HTR-8/SVneo (cell line): ENCODE data around the gene ACOX3.
"Not testable (repeated sequence)": the region's sequence is repeated elsewhere in the genome, so short reads cannot be mapped to it uniquely, and the experiment has no call there.

Experiments used
- DNase-seq: peaks from one replicate; pipeline ENCODE4 v3.0.0; 2011; ENCODE audit warnings: low spot score, mixed read lengths; ENCODE audit not compliant: insufficient read length
- FAIRE-seq: peaks from 2 replicates; lab custom pipeline; 2011; peaks lifted over from hg19 to GRCh38; lab: Jason Lieb, UNC

Gene ACOX3

GRCh38 chr4:8392591-8393190, 47.8 kb downstream of the ACOX3 start:
- no peak for DNase-seq
- FAIRE-seq, result no peak

- DNase-seq, result no peak
- peak; percentile 42 for FAIRE-seq
These were observed 48.6 kb downstream of the ACOX3 start for GRCh38 chr4:8391972-8392371.

- FAIRE-seq (no peak), DNase-seq (no peak)
These were observed 49.5 kb downstream of the ACOX3 start for GRCh38 chr4:8391071-8391470.

GRCh38 chr4:8390577-8390976, 49.9 kb downstream of the ACOX3 start:
- no peak for FAIRE-seq
- no peak for DNase-seq

GRCh38 chr4:8388528-8388870, 52.0 kb downstream of the ACOX3 start:
- no peak for FAIRE-seq
- DNase-seq, result no peak

- FAIRE-seq, result no peak
These were observed 52.7 kb downstream of the ACOX3 start for GRCh38 chr4:8387615-8388527.

GRCh38 chr4:8387194-8387593, 53.3 kb downstream of the ACOX3 start:
- DNase-seq, result no peak
- FAIRE-seq, result no peak

More at GRCh38 chr4:8387615-8388527, 52.7 kb downstream of the ACOX3 start:
- no peak for DNase-seq

GRCh38 chr4:8386731-8387130, 53.8 kb downstream of the ACOX3 start:
- DNase-seq, result no peak
- no peak for FAIRE-seq

GRCh38 chr4:8386131-8386530, 54.4 kb downstream of the ACOX3 start:
- FAIRE-seq, DNase-seq: not testable (repeated sequence)

- DNase-seq (no peak), FAIRE-seq (no peak)
These were observed 54.9 kb downstream of the ACOX3 start for GRCh38 chr4:8385611-8386010.

- DNase-seq, result no peak
- FAIRE-seq, result peak; percentile 85
These were observed 55.4 kb downstream of the ACOX3 start for GRCh38 chr4:8385106-8385505.

GRCh38 chr4:8384397-8385060, 56.0 kb downstream of the ACOX3 start:
- no peak for FAIRE-seq
- no peak for DNase-seq

GRCh38 chr4:8383451-8384160, 56.9 kb downstream of the ACOX3 start:
- FAIRE-seq, result no peak
- no peak for DNase-seq

- no peak for DNase-seq
- FAIRE-seq, result no peak
These were observed 57.5 kb downstream of the ACOX3 start for GRCh38 chr4:8383016-8383415.

- no peak for FAIRE-seq
These were observed 58.5 kb downstream of the ACOX3 start for GRCh38 chr4:8381814-8382581.

GRCh38 chr4:8380511-8381415, 59.8 kb downstream of the ACOX3 start:
- FAIRE-seq, result no peak
- no peak for DNase-seq

More at GRCh38 chr4:8381814-8382581, 58.5 kb downstream of the ACOX3 start:
- no peak for DNase-seq

GRCh38 chr4:8379771-8380170, 60.8 kb downstream of the ACOX3 start:
- FAIRE-seq, result no peak
- DNase-seq, result no peak

GRCh38 chr4:8379281-8379680, 61.2 kb downstream of the ACOX3 start:
- FAIRE-seq, result no peak

GRCh38 chr4:8378776-8379175, 61.7 kb downstream of the ACOX3 start:
- DNase-seq, result no peak
- no peak for FAIRE-seq

More at GRCh38 chr4:8379281-8379680, 61.2 kb downstream of the ACOX3 start:
- DNase-seq, result no peak
